ENCODE measurements around the gene FAM171A1.

- TF ChIP-seq GATA2 (IDR thresholded peaks at IDR 0.05; ENCODE audit: low read depth, low read length) (no peak), GATA3 (IDR thresholded peaks at IDR 0.05; ENCODE audit: low read depth, low read length) (no peak)
Measured at GRCh38 chr10:15305161-15305560, 65.9 kb downstream of the FAM171A1 start.
